ENCODE results near the gene TPK1. TPM values are rescaled to one million over a fixed set of nuclear protein-coding genes. Genes with fewer than 3 reads are reported as not detected.

The TPK1 gene
- total RNA-seq, 1 donor from 2014 or later, result 14.5 TPM

DNA sequence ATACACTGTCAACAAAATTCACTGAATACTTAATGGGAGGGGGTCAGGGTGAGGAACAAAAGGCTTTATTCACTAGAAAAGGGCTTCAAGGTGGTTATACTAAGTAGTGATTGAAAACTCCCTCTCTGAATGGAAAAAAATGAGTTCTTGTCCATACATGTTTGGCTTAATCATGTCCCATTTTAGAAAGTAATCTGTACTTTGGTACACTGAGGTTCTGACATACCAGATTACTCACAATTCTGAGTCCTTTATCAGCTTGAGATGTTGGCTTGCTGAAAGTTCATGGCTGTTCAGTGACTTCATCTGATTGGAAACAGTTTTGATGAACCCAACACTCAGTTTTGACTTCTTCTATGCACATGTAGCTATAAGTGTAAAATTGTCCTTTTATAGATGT, 419.5 kb downstream of the TPK1 start:
- Mint-ChIP-seq H3K9me3 (peaks cover 2% of the 10 kb centered on the region), H3K4me3 (no peak overlapping the region), H3K27ac (no peak overlapping the region), H3K27me3 (ENCODE audit: insufficient read depth, low read depth) (no peaks in the 10 kb centered on the region), H3K36me3 (no peaks in the 10 kb centered on the region), H3K4me1 (no peaks in the 10 kb centered on the region)
- no peaks in the 10 kb centered on the region for H3F3A ChIP-seq (ENCODE audit: low read depth)
- no peaks in the 10 kb centered on the region for H4K20me1 ChIP-seq (ENCODE audit: low read depth)
- TF ChIP-seq, protein P1, sequence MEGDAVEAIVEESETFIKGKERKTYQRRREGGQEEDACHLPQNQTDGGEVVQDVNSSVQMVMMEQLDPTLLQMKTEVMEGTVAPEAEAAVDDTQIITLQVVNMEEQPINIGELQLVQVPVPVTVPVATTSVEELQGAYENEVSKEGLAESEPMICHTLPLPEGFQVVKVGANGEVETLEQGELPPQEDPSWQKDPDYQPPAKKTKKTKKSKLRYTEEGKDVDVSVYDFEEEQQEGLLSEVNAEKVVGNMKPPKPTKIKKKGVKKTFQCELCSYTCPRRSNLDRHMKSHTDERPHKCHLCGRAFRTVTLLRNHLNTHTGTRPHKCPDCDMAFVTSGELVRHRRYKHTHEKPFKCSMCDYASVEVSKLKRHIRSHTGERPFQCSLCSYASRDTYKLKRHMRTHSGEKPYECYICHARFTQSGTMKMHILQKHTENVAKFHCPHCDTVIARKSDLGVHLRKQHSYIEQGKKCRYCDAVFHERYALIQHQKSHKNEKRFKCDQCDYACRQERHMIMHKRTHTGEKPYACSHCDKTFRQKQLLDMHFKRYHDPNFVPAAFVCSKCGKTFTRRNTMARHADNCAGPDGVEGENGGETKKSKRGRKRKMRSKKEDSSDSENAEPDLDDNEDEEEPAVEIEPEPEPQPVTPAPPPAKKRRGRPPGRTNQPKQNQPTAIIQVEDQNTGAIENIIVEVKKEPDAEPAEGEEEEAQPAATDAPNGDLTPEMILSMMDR (IDR thresholded peaks at IDR 0.05), result no peak
- TF ChIP-seq EZH2phosphoT487 (IDR thresholded peaks at IDR 0.05) (no peak), EZH2 (IDR thresholded peaks at IDR 0.05) (no peak)
- no peak for DNase-seq (ENCODE audit: low spot score)
- H3K4me3 ChIP-seq, result no peak overlapping the region
- no peak overlapping the region for H3K4me2 ChIP-seq
- H3K27me3 ChIP-seq, result no peaks in the 10 kb centered on the region
- no peak overlapping the region for H2AFZ ChIP-seq (replicated peaks)
- H3K9ac ChIP-seq, result no peak overlapping the region
- H3K9me3 ChIP-seq (ENCODE audit: low read depth), result no peaks in the 10 kb centered on the region
- no peaks in the 10 kb centered on the region for H3K36me3 ChIP-seq
- no peak overlapping the region for H3K27ac ChIP-seq
- H3K79me2 ChIP-seq (ENCODE audit: low read depth), result no peaks in the 10 kb centered on the region
- peaks cover 4% of the 10 kb centered on the region for H3K4me1 ChIP-seq

DNA sequence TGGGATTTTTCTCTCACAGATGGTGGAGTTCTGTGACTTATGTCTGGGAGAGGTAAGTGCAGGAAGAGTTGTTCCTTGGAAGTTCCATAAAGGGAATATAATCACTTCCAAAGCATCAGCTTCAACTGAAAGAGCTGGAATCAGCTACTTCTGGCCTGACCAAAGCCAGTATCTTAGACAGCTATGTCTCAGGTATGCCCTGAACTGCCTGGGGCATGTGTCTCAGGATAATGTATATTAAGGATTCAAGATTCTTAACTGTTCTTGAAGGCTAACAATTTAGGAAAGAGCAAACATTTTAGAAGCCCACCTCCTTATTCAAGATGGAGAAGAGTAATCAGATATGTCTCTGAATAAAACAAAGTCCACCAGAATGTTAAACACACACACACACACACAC, 420.0 kb downstream of the TPK1 start:
- no peak overlapping the region for H3K27ac Mint-ChIP-seq
- peaks cover 4% of the 10 kb centered on the region for H3K4me1 ChIP-seq
- TF ChIP-seq, protein P1 (IDR thresholded peaks at IDR 0.05), result no peak
- TF ChIP-seq EZH2 (IDR thresholded peaks at IDR 0.05) (no peak), EZH2phosphoT487 (IDR thresholded peaks at IDR 0.05) (no peak)

DNA sequence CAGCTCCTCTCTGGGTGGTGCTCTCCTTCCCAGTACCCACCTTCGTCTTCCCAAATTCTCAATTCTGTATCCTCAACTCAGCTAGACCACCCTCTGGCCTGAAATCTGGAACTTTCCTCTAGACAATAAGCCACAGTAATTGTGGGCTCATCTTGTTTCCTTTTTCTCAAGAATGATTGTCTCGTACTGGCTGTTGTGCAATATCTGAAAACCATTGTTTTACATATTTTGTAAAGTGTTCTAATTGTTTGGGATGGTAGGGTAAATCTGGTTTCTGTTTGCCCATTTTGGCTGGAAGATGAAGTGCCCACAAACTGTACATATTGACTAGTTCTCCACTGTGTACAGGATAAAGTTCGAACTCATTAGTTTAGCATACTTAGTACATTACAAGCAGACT, 421.0 kb downstream of the TPK1 start:
- Histone ChIP-seq H3K36me3 (no peaks in the 10 kb centered on the region), H3K4me3 (no peak overlapping the region), H3K9me3 (ENCODE audit: low read depth) (no peaks in the 10 kb centered on the region), H3K79me2 (ENCODE audit: low read depth) (no peaks in the 10 kb centered on the region), H3K27me3 (no peaks in the 10 kb centered on the region), H3K4me1 (peaks cover 4% of the 10 kb centered on the region), H3K9ac (no peak overlapping the region), H3F3A (ENCODE audit: low read depth) (no peaks in the 10 kb centered on the region), H2AFZ (replicated peaks) (no peak overlapping the region), H4K20me1 (ENCODE audit: low read depth) (no peaks in the 10 kb centered on the region), H3K4me2 (no peak overlapping the region), H3K27ac (no peak overlapping the region)
- no peaks in the 10 kb centered on the region for H3K27me3 Mint-ChIP-seq (ENCODE audit: insufficient read depth, low read depth)
- H3K4me3 Mint-ChIP-seq, result no peak overlapping the region
- no peak overlapping the region for H3K27ac Mint-ChIP-seq
- peaks cover 2% of the 10 kb centered on the region for H3K9me3 Mint-ChIP-seq
- TF ChIP-seq EZH2phosphoT487 (IDR thresholded peaks at IDR 0.05), result no peak
- no peak for TF ChIP-seq EZH2 (IDR thresholded peaks at IDR 0.05)
- TF ChIP-seq, protein P1 (IDR thresholded peaks at IDR 0.05), result no peak
- no peaks in the 10 kb centered on the region for H3K36me3 Mint-ChIP-seq
- DNase-seq (ENCODE audit: low spot score), result no peak
- no peaks in the 10 kb centered on the region for H3K4me1 Mint-ChIP-seq

More for the DNA sequence above, 420.0 kb downstream of the TPK1 start:
- DNase-seq (ENCODE audit: low spot score), result no peak
- H3K27ac ChIP-seq, result no peak overlapping the region
- no peaks in the 10 kb centered on the region for H3K36me3 Mint-ChIP-seq
- H3K79me2 ChIP-seq (ENCODE audit: low read depth), result no peaks in the 10 kb centered on the region
- peaks cover 2% of the 10 kb centered on the region for H3K9me3 Mint-ChIP-seq
- no peaks in the 10 kb centered on the region for H4K20me1 ChIP-seq (ENCODE audit: low read depth)
- H3F3A ChIP-seq (ENCODE audit: low read depth), result no peaks in the 10 kb centered on the region
- no peak overlapping the region for H3K4me3 Mint-ChIP-seq
- H3K27me3 ChIP-seq, result no peaks in the 10 kb centered on the region
- no peak overlapping the region for H3K9ac ChIP-seq
- H3K4me3 ChIP-seq, result no peak overlapping the region
- H3K4me1 Mint-ChIP-seq, result no peaks in the 10 kb centered on the region
- no peaks in the 10 kb centered on the region for H3K9me3 ChIP-seq (ENCODE audit: low read depth)
- H2AFZ ChIP-seq (replicated peaks), result no peak overlapping the region
- no peaks in the 10 kb centered on the region for H3K36me3 ChIP-seq
- H3K27me3 Mint-ChIP-seq (ENCODE audit: insufficient read depth, low read depth), result no peaks in the 10 kb centered on the region
- no peak overlapping the region for H3K4me2 ChIP-seq

All from neural progenitor cell (in vitro differentiated cells).